LNCaP clone FGC (cell line): ENCODE results near the gene THAP4.
A peak's percentile ranks its signal among the peaks of the same experiment; 100 is the strongest.

Source experiments
- DNase-seq: peaks from one replicate; pipeline ENCODE4 v3.0.0-alpha.2; 2011; ENCODE audit warnings: low read depth
- H3K4me3 ChIP-seq: 2 replicates; pipeline ENCODE4 v1.5.1; 2011; ENCODE audit warnings: mild to moderate bottlenecking, low read depth, low read length, control low read depth
- CTCF ChIP-seq: IDR thresholded peaks from 2 replicates; pipeline ENCODE4 v1.5.1; 2012; ENCODE audit warnings: mild to moderate bottlenecking; ENCODE audit not compliant: control insufficient read depth, insufficient read depth; ENCODE audit errors: extremely low read depth

Gene THAP4

DNA sequence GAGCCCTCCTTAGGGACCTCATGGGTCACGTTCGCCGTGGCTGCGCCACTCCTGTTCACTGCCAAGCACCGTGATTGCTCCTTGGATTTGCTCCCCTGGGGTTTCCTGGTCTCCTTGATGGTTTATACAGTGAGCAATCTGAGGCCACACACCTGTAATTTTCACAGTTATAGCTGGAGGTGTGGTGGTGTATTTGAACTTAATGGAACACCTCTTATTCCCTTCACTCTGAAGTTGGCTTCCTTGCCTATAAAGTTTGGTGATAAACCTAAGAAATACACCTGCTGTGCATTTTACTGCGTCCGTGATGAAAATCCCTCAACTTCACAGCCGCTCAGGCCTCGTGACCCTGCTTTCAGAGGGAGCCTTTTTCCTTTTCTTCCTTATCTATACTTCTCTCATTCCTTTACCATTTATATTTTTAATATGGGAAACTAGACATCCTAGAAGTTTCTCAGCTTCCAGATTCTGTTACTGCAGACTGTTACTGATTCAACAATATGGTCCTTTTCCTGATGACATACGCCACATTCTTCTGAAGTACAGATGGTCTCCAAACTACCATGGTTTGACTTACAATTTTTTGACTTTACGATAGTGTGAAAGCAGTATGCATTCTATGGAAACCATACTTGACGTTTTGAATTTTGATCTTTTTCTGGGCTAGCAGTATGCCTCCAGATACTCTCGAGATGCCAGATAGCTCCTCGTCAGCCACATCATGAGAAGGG, 9.1 kb upstream of the THAP4 start:
- no peak for TF ChIP-seq CTCF
- no peak overlapping the region for H3K4me3 ChIP-seq
- DNase-seq, result no peak

DNA sequence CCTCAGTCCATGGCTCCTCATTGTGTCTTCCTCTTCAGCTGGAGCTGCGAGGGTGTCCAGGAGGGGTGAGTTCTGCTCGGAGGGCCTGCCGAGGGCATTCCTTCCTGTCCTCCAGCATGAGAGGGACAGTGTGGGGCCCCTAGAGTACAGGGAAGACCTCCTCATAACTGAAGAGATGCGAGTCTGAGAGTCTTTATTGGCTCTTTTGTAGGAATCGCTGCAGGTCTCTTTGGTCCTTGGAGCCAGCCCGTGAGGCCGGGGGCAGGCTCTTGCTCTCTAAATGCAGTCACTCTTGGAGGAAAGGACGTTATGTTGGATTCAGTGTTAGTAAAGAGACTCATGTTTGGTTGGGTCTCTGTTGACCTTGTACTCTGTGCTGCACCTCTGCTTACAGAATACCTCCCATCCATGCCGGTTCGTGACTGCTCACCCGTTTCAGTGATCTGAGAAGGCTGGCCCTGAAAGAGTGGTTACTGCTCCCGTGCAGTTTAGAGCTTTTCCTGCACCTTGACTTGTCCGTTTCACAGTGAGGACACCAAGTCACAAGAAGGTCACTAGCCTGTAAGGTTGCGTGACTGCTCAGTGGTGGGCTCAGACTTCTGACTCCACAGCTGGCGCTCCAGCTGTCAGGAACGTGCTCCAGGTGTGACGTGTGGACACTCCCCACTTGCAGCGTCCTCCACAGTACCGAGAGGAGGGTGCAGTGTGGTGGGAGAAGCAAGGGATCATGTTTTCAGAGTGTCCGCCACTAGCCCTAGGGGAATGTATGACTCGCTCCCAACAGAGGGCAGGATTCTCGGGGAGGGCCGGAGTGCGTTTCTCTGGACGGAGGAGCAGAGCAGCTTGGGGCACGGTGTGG, 8.3 kb upstream of the THAP4 start:
- no peak for DNase-seq
- no peak overlapping the region for H3K4me3 ChIP-seq
- TF ChIP-seq CTCF, result no peak

GRCh38 chr2:241641631-241642030, 4.7 kb upstream of the THAP4 start:
- no peak for DNase-seq
- TF ChIP-seq CTCF, result no peak
- no peak overlapping the region for H3K4me3 ChIP-seq

- no peak overlapping the region for H3K4me3 ChIP-seq
- DNase-seq, result no peak
- no peak for TF ChIP-seq CTCF
Measured at GRCh38 chr2:241640165-241640795, 3.3 kb upstream of the THAP4 start.

GRCh38 chr2:241639385-241639784, 2.4 kb upstream of the THAP4 start:
- no peak overlapping the region for H3K4me3 ChIP-seq
- TF ChIP-seq CTCF, result no peak

GRCh38 chr2:241638940-241639339, 2.0 kb upstream of the THAP4 start:
- DNase-seq, result no peak
- no peak for TF ChIP-seq CTCF
- H3K4me3 ChIP-seq, result peak overlapping the region; percentile 82

More at GRCh38 chr2:241639385-241639784, 2.4 kb upstream of the THAP4 start:
- DNase-seq, result no peak
